HG03139 (cell line): ENCODE results near the gene TEX51.

Experiments
- ATAC-seq: cut with Tn5 transposase; IDR thresholded peaks from one replicate; pipeline ENCODE4 v1.9.1; 2021; ENCODE audit not compliant: unreplicated experiment

Gene TEX51

GRCh38 chr2:126946318-126947102 is 47.8 kb downstream of the TEX51 start:
- ATAC-seq = no peak

DNA sequence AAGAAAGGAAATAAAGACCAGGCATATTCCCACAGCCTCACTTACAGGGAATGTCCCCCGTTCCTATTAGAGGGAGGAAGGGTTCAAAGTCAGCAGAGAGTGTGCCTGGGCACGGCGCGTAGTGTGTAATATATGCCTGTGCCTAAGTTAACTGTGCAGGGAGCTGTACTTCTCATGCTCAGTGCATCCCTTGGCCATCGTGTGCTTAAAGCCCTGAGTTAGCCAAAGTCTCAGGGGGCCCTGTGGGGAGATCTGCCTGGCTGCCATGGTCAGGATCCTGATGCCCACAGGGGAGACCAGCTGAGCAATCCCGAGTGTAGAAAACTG is 48.4 kb downstream of the TEX51 start:
- no peak for ATAC-seq

DNA sequence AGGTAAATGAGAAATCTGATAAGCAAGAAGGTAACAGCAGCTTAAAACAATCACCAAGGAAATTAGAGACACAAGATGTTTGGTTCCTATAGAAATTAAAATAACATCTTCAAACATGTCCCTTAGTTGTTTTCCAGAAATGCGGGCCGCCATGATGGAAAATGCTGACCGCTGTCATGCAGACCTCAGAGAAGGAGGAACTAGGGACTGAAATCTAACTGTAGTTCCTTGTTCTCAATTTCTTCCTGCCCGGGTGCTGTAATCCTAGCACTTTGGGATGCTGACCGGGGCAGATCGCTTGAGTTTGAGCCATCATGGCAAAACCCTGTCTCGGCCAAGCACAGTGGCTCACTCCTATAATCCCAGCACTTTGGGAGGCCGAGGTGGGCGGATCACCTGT is 51.1 kb downstream of the TEX51 start:
- no peak for ATAC-seq

DNA sequence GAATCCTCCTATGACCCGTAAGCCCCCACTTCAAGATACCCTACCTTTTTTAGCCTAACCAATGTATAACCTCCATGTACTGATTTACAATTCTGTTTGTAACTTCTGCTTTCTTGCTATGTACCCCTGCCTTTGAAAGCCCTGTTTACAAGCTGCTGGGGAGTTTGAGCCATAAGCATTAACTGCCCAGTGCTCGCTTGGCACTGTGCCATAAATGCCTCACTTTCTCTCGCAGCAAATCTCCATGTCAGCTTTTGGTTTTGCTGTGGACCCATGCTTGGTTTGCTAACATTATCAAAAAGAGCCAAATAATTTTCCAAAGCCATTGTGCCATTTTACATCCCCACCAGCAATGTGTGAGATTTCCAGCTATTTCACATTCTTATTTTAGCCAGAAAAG is 51.8 kb downstream of the TEX51 start:
- ATAC-seq = no peak
